ENCODE data around the gene PTRHD1. TPM values are rescaled to one million over a fixed set of nuclear protein-coding genes. Genes with fewer than 3 reads are reported as not detected.

Gene PTRHD1
- total and polyA plus RNA-seq, 2 donors (not counting 1 experiment from before 2014, with no cell fraction given), result 20.2 to 29.8 TPM

GRCh38 chr2:24797644-24798043 is 4.5 kb upstream of the PTRHD1 start:
- Histone ChIP-seq H3K9ac (ENCODE audit: low read length) (no peak overlapping the region), H2AFZ (ENCODE audit: insufficient read depth, low read depth, low read length, poor library complexity, severe bottlenecking) (no peak overlapping the region), H3K36me3 (replicated peaks in 1 of 2; ENCODE audit: control extremely low read depth in 1 of 2, control insufficient read depth in 1 of 2, extremely low read depth in 1 of 2, insufficient read depth in 2 of 2, low read length in 1 of 2) (peaks cover 0 to 3% of the 10 kb centered on the region in 2 experiments), H3K27me3 (replicated peaks in 1 of 4; ENCODE audit: control extremely low read depth in 1 of 4, control insufficient read depth in 3 of 4, insufficient read depth in 4 of 4, low read length in 3 of 4) (no peaks in the 10 kb centered on the region), H3K27ac (ENCODE audit: low read length in 2 of 2) (no peak overlapping the region), H3K79me2 (ENCODE audit: control insufficient read depth, insufficient read depth, low read length) (peaks cover 41% of the 10 kb centered on the region), H4K20me1 (ENCODE audit: control insufficient read depth, insufficient read depth, low read length, poor library complexity, severe bottlenecking) (no peaks in the 10 kb centered on the region), H3K9me3 (ENCODE audit: control extremely low read depth in 1 of 3, control insufficient read depth in 2 of 3, insufficient read depth in 1 of 3, low read length in 2 of 3) (no peaks in the 10 kb centered on the region), H3K4me3 (ENCODE audit: control extremely low read depth in 1 of 5, extremely low read depth in 1 of 5, insufficient read depth in 1 of 5, low read depth in 2 of 5, low read length in 4 of 5) (no peak overlapping the region), H3K4me1 (ENCODE audit: control insufficient read depth in 2 of 2, insufficient read depth in 2 of 2, low read length in 2 of 2) (peaks cover 5 to 8% of the 10 kb centered on the region in 2 donors), H3K4me2 (replicated peaks; ENCODE audit: low read depth, low read length, poor library complexity, severe bottlenecking) (no peak overlapping the region)
- WGBS (ENCODE audit: insufficient coverage), result 100% methylated on average over 2 of the region's 2 CpGs
- ATAC-seq (ENCODE audit: low read depth), result no peak
- peaks cover 14% of the 10 kb centered on the region for H3K4me1 Mint-ChIP-seq
- H3K27me3 Mint-ChIP-seq, result no peaks in the 10 kb centered on the region
- no peak overlapping the region for H3K4me3 Mint-ChIP-seq
- TF ChIP-seq EZH2 (IDR thresholded peaks at IDR 0.05; ENCODE audit: borderline replicate concordance, insufficient read depth, low read depth, low read length, poor library complexity, severe bottlenecking) (no peak), CTCF (IDR thresholded peaks at IDR 0.05) (no peak)
- no peak overlapping the region for H3K27ac Mint-ChIP-seq
- ChIA-PET CTCF (no interaction called here), POLR2A (interaction anchor here (0.6 kb wide), 1 partner anchor 95 kb away, joined by 11 read pairs; no protein-coding TSS in a partner anchor)
- no peaks in the 10 kb centered on the region for H3K9me3 Mint-ChIP-seq (ENCODE audit: insufficient read depth)
- DNase-seq, result no peak
- intact Hi-C loops (cut with micrococcal nuclease), result no loop called here

DNA sequence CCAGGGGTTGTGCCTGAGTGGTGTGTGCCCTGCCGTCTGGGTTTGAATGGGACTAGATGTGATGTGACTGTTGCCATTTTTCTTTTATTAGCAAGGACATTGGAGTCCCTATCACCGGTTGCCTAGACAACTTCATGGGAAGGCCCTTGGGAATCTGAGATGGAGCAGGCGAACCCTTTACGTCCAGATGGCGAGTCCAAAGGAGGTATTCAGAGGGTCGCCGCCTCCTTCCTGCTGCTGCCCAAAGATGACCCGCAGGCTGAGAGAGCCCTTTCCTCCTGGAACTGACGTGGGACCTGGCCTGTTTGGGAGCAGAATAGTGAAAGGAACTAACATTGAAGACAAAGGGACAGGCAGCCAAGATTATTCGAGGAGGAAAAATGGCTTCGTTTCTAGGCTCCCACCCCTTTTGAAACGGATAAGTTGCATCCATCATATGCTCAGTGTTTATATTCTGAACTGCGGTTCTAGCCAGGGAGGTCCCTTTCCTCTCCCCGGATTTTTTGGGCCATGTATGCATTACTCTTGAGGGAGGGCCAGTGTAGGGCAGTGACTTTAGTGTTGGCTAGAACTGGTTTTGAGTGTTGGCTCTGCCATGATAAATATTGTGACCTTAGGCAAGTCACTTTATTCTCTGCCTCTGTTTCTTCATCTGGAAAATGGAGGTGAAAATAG is 707 bp upstream of the PTRHD1 start:
- ChIA-PET CTCF (no interaction called here), POLR2A (interaction anchor here (0.6 kb wide), 1 partner anchor 591 kb away, joined by 6 read pairs; no protein-coding TSS in a partner anchor)
- ATAC-seq (ENCODE audit: low read depth) (no peak), DNase-seq (no peak)
- no peaks in the 10 kb centered on the region for H3K27me3 ChIP-seq (replicated peaks in 1 of 4; ENCODE audit: control extremely low read depth in 1 of 4, control insufficient read depth in 3 of 4, insufficient read depth in 4 of 4, low read length in 3 of 4)
- no peaks in the 10 kb centered on the region for H3K9me3 ChIP-seq (ENCODE audit: control extremely low read depth in 1 of 3, control insufficient read depth in 2 of 3, insufficient read depth in 1 of 3, low read length in 2 of 3)
- no peak overlapping the region for H3K27ac ChIP-seq (ENCODE audit: low read length in 2 of 2)
- peak overlapping the region; percentile 80 for H3K4me2 ChIP-seq (replicated peaks; ENCODE audit: low read depth, low read length, poor library complexity, severe bottlenecking)
- H2AFZ ChIP-seq (ENCODE audit: insufficient read depth, low read depth, low read length, poor library complexity, severe bottlenecking), result peak overlapping the region; percentile 91
- H3K4me3 ChIP-seq (ENCODE audit: control extremely low read depth in 1 of 5, extremely low read depth in 1 of 5, insufficient read depth in 1 of 5, low read depth in 2 of 5, low read length in 4 of 5), result peak overlapping the region; percentile 3 to 91 (median 82)
- no peak for TF ChIP-seq CTCF (IDR thresholded peaks at IDR 0.05)
- TF ChIP-seq EZH2 (IDR thresholded peaks at IDR 0.05; ENCODE audit: borderline replicate concordance, insufficient read depth, low read depth, low read length, poor library complexity, severe bottlenecking), result no peak
- peak overlapping the region; percentile 79 for H3K9ac ChIP-seq (ENCODE audit: low read length)
- intact Hi-C loops (cut with micrococcal nuclease), result loop anchor here (1.0 to 5.0 kb wide), 5 partner anchors 9 to 747 kb away; partner anchors contain the start of genes DNAJC27, EFR3B, NCOA1 and WDCP
- peaks cover 10 to 16% of the 10 kb centered on the region in 2 donors for H3K4me1 ChIP-seq (ENCODE audit: control insufficient read depth in 2 of 2, insufficient read depth in 2 of 2, low read length in 2 of 2)
- WGBS (ENCODE audit: insufficient coverage), result 15% methylated on average over 14 of the region's 14 CpGs
- no peaks in the 10 kb centered on the region for H4K20me1 ChIP-seq (ENCODE audit: control insufficient read depth, insufficient read depth, low read length, poor library complexity, severe bottlenecking)
- no peaks in the 10 kb centered on the region for H3K9me3 Mint-ChIP-seq (ENCODE audit: insufficient read depth)
- H3K27me3 Mint-ChIP-seq, result no peaks in the 10 kb centered on the region
- H3K4me3 Mint-ChIP-seq, result peak overlapping the region; percentile 99
- H3K27ac Mint-ChIP-seq, result peak overlapping the region; percentile 100
- H3K36me3 ChIP-seq (replicated peaks in 1 of 2; ENCODE audit: control extremely low read depth in 1 of 2, control insufficient read depth in 1 of 2, extremely low read depth in 1 of 2, insufficient read depth in 2 of 2, low read length in 1 of 2), result peaks cover 0 to 3% of the 10 kb centered on the region in 2 experiments
- H3K79me2 ChIP-seq (ENCODE audit: control insufficient read depth, insufficient read depth, low read length), result peaks cover 50% of the 10 kb centered on the region
- peaks cover 19% of the 10 kb centered on the region for H3K4me1 Mint-ChIP-seq
